SJSA1 (cell line): ENCODE data around the gene SLC4A8. TPM values are rescaled to one million over a fixed set of nuclear protein-coding genes. Genes with fewer than 3 reads are reported as not detected.

ENCODE experiments used
- DNase-seq, 2 experiments: peaks; one replicate each; pipeline ENCODE4 v3.0.0-alpha.2; 2015 to 2020; ENCODE audit warnings: low spot score in 2 of 2, low read depth in 1 of 2
- H3K27ac ChIP-seq: fragments of 250-450 bp; sonication (Bioruptor Pico); 2 replicates; pipeline ENCODE4 v1.5.1; 2020; ENCODE audit warnings: mild to moderate bottlenecking, moderate library complexity
- H3K27me3 ChIP-seq: fragments of 250-450 bp; sonication (Bioruptor Pico); replicated peaks from 2 replicates; pipeline ENCODE4 v1.5.1; 2020; ENCODE audit warnings: mild to moderate bottlenecking, moderate library complexity
- H3K36me3 ChIP-seq: fragments of 250-450 bp; sonication (Bioruptor Pico); 2 replicates; pipeline ENCODE4 v1.5.1; 2020; ENCODE audit warnings: mild to moderate bottlenecking
- H3K4me1 ChIP-seq: fragments of 250-450 bp; sonication (Bioruptor Pico); replicated peaks from 2 replicates; pipeline ENCODE4 v1.6.1; 2021; ENCODE audit warnings: mild to moderate bottlenecking
- H3K4me3 ChIP-seq: fragments of 250-450 bp; sonication (Bioruptor Pico); 2 replicates; pipeline ENCODE4 v1.5.1; 2020; ENCODE audit warnings: mild to moderate bottlenecking
- H3K9me3 ChIP-seq: fragments of 250-450 bp; sonication (Bioruptor Pico); replicated peaks from 2 replicates; pipeline ENCODE4 v1.5.1; 2020; ENCODE audit warnings: mild to moderate bottlenecking
- total RNA-seq: library from RNA; depleted of rRNA; stranded (reverse); fragments of >200 nt; shearing (Covaris generic); gene quantifications from 2 replicates; pipeline ENCODE4 v1.2.3, GENCODE V29; 2014; rRNA removed

Gene SLC4A8
- total RNA-seq, 1 experiment from 2014 or later: 6.2 TPM

DNA sequence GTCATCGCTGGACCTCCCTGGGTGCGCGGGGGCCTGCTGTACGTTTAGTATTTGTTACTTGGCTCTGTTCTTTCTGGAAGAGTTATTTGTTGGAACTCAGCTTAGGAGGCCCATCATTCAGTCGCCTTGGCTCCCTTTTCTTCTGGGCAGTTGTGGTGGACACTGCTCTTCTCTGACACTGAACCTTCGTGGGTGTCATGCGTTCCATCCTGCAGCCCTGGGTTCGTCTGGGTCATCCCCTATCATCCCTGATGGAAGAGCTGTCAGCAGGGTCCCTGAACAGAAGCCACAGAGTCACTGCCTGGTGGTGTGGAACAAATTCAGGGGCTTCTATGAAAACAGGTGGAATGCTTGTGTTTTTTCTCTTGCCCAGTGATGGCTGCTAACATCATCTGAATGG, 113.5 kb downstream of the SLC4A8 start:
- Histone ChIP-seq H3K4me3 (no peak overlapping the region), H3K27ac (no peak overlapping the region), H3K36me3 (no peaks in the 10 kb centered on the region), H3K4me1 (peaks cover 42% of the 10 kb centered on the region), H3K9me3 (no peaks in the 10 kb centered on the region), H3K27me3 (no peaks in the 10 kb centered on the region)
- no peak for DNase-seq

DNA sequence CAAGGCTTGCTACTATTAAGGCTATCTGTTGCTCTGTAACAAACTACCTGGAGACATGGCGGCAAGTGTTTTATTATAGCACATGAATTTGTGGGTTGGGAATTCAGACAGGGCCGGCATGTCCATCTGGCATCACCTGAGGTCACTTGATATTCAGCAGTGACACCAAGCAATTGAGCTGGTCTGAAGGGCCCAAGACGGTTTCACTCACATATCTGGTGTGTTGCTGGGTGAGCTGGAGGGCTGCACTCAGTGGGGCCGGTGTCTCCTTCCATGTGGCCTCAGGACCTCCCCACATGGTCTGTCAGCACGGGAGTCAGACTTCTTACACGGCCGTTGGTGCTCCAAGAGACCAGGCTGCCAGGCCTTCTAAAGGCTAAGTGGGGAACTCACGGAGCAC, 114.0 kb downstream of the SLC4A8 start:
- Histone ChIP-seq H3K36me3 (no peaks in the 10 kb centered on the region), H3K27ac (no peak overlapping the region), H3K4me1 (peaks cover 37% of the 10 kb centered on the region), H3K4me3 (no peak overlapping the region), H3K27me3 (no peaks in the 10 kb centered on the region), H3K9me3 (no peaks in the 10 kb centered on the region)
- DNase-seq: no peak

DNA sequence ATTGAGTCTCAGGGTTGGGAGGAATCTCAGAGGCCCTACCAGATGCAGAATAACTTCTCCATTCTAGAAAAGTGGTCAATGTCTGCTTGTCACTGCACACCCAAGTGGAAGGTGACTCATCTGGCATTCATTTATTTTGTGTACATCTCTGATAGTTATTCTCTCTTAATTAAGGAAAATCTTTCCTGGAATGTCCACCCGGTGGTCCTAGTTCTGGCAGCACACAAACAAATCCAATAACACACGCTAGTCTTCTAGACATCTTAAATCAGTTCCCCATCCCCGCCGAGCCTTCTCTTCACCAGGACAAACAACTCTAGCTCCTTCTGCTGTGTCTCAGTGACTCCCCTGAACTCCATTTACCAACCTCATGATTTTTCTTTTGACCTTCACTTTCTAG, 116.4 kb downstream of the SLC4A8 start:
- Histone ChIP-seq H3K4me3 (no peak overlapping the region), H3K27me3 (no peaks in the 10 kb centered on the region), H3K36me3 (no peaks in the 10 kb centered on the region), H3K4me1 (peaks cover 36% of the 10 kb centered on the region), H3K9me3 (no peaks in the 10 kb centered on the region), H3K27ac (peak overlapping the region; percentile 26)
- DNase-seq: peak; percentile 65 to 78

- H3K4me3 ChIP-seq: no peak overlapping the region
- no peak for DNase-seq
- no peaks in the 10 kb centered on the region; the same call in 1 of the 2 replicates for H3K9me3 ChIP-seq
- H3K36me3 ChIP-seq: no peaks in the 10 kb centered on the region
- H3K4me1 ChIP-seq: peaks cover 17% of the 10 kb centered on the region
- H3K27ac ChIP-seq: no peak overlapping the region
- H3K27me3 ChIP-seq: no peaks in the 10 kb centered on the region
These were observed 121.5 kb downstream of the SLC4A8 start for GRCh38 chr12:51546097-51546496.

- Histone ChIP-seq H3K27me3 (no peaks in the 10 kb centered on the region; the same call in 1 of the 2 replicates), H3K4me3 (no peak overlapping the region), H3K36me3 (no peaks in the 10 kb centered on the region), H3K4me1 (peaks cover 2% of the 10 kb centered on the region), H3K9me3 (no peaks in the 10 kb centered on the region; the same call in 1 of the 2 replicates), H3K27ac (no peak overlapping the region)
- no peak for DNase-seq
These were observed 123.0 kb downstream of the SLC4A8 start for GRCh38 chr12:51547606-51548005.

- no peak for DNase-seq
- Histone ChIP-seq H3K27me3 (no peaks in the 10 kb centered on the region; the same call in 1 of the 2 replicates), H3K9me3 (no peaks in the 10 kb centered on the region; the same call in none of the 2 replicates), H3K4me1 (no peaks in the 10 kb centered on the region), H3K36me3 (no peaks in the 10 kb centered on the region), H3K27ac (no peak overlapping the region), H3K4me3 (no peak overlapping the region)
These were observed 123.6 kb downstream of the SLC4A8 start for GRCh38 chr12:51548241-51548640.

DNA sequence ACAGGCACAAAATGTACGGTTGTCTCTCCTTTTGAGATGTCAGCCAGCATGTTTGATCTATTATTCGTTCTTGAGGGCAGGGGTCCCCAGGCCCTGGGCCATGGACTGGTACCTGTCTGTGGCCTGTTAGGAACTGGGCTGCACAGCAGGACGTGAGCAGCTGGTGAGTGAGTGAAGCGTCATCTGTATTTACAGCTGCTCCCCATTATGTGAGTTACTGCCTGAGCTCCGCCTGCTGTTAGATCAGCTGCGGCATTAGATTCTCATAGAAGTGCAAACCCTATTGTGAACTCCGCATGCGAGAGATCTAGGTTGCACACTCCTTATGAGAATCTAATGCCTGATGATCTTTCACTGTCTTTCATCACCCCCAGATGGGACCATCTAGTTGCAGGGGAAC, 125.0 kb downstream of the SLC4A8 start:
- peaks cover 4% of the 10 kb centered on the region for H3K9me3 ChIP-seq
- no peaks in the 10 kb centered on the region for H3K4me1 ChIP-seq
- no peaks in the 10 kb centered on the region for H3K36me3 ChIP-seq
- no peak overlapping the region for H3K27ac ChIP-seq
- no peak overlapping the region for H3K4me3 ChIP-seq
- DNase-seq: no peak
- H3K27me3 ChIP-seq: no peaks in the 10 kb centered on the region; the same call in 1 of the 2 replicates

Other genes starting within 250 kb of the SLC4A8 start
- 1.2 and 5.8 TPM in 2 replicates for gene POU6F1, start 206.8 kb upstream of the SLC4A8 start, total RNA-seq
- gene DAZAP2, start 186.0 kb upstream of the SLC4A8 start, total RNA-seq: 79.9 and 153 TPM in 2 replicates
- 22.8 and 32.5 TPM in 2 replicates for gene SMAGP, start 154.4 kb upstream of the SLC4A8 start, total RNA-seq
- 0.08 TPM in 1 of 2 replicates, not detected in the other for gene BIN2, start 100.7 kb upstream of the SLC4A8 start, total RNA-seq
- 0.56 and 1.2 TPM in 2 replicates for gene CELA1, start 78.2 kb upstream of the SLC4A8 start, total RNA-seq
- gene GALNT6, start 33.4 kb upstream of the SLC4A8 start, total RNA-seq: 30.8 and 38.2 TPM in 2 replicates
- gene SCN8A, start 166.4 kb downstream of the SLC4A8 start, total RNA-seq: 1.4 and 4.3 TPM in 2 replicates